ENCODE results near the gene RAD54L. TPM values are rescaled to one million over a fixed set of nuclear protein-coding genes. Genes with fewer than 3 reads are reported as not detected.
"Not testable (repeated sequence)": the region's sequence is repeated elsewhere in the genome, so short reads cannot be mapped to it uniquely, and the experiment has no call there.

The RAD54L gene
- total RNA-seq, 1 donor from 2014 or later, result 22.9 TPM

GRCh38 chr1:46224966-46225365 lies 22.6 kb upstream of the RAD54L start:
- Mint-ChIP-seq H3K4me3 (no peak overlapping the region), H3K27me3 (no peaks in the 10 kb centered on the region), H3K4me1 (ENCODE audit: unreplicated experiment) (peaks cover 15% of the 10 kb centered on the region), H3K36me3 (no peaks in the 10 kb centered on the region), H3K27ac (no peak overlapping the region), H3K9me3 (no peaks in the 10 kb centered on the region)
- no peak for DNase-seq (ENCODE audit: extremely low spot score, unreplicated experiment)
- TF ChIP-seq CTCF (conservative IDR thresholded peaks at IDR 0.05), result no peak

GRCh38 chr1:46231231-46231630 lies 16.3 kb upstream of the RAD54L start:
- DNase-seq (ENCODE audit: extremely low spot score, unreplicated experiment); H3K4me1 Mint-ChIP-seq (ENCODE audit: unreplicated experiment); H3K27me3 Mint-ChIP-seq; H3K9me3 Mint-ChIP-seq; H3K27ac Mint-ChIP-seq; H3K4me3 Mint-ChIP-seq; H3K36me3 Mint-ChIP-seq: not testable (repeated sequence)

GRCh38 chr1:46236882-46237281 lies 10.7 kb upstream of the RAD54L start:
- no peaks in the 10 kb centered on the region for H3K36me3 Mint-ChIP-seq
- no peaks in the 10 kb centered on the region for H3K4me1 Mint-ChIP-seq (ENCODE audit: unreplicated experiment)
- no peak overlapping the region for H3K4me3 Mint-ChIP-seq
- H3K27me3 Mint-ChIP-seq, result no peaks in the 10 kb centered on the region
- no peak for TF ChIP-seq CTCF (conservative IDR thresholded peaks at IDR 0.05)
- no peak for DNase-seq (ENCODE audit: extremely low spot score, unreplicated experiment)
- no peaks in the 10 kb centered on the region for H3K9me3 Mint-ChIP-seq
- H3K27ac Mint-ChIP-seq, result no peak overlapping the region

- not testable (repeated sequence) for H3K4me1 Mint-ChIP-seq (ENCODE audit: unreplicated experiment); DNase-seq (ENCODE audit: extremely low spot score, unreplicated experiment); H3K27ac Mint-ChIP-seq; H3K9me3 Mint-ChIP-seq; H3K36me3 Mint-ChIP-seq; H3K4me3 Mint-ChIP-seq; H3K27me3 Mint-ChIP-seq
Observed at GRCh38 chr1:46238865-46239264, 8.7 kb upstream of the RAD54L start.

GRCh38 chr1:46241733-46242132 lies 5.8 kb upstream of the RAD54L start:
- not testable (repeated sequence) for H3K27ac Mint-ChIP-seq; H3K36me3 Mint-ChIP-seq; H3K27me3 Mint-ChIP-seq; DNase-seq (ENCODE audit: extremely low spot score, unreplicated experiment); H3K9me3 Mint-ChIP-seq; H3K4me3 Mint-ChIP-seq; H3K4me1 Mint-ChIP-seq (ENCODE audit: unreplicated experiment)

- no peaks in the 10 kb centered on the region for H3K9me3 Mint-ChIP-seq
- no peak overlapping the region for H3K4me3 Mint-ChIP-seq
- no peaks in the 10 kb centered on the region for H3K27me3 Mint-ChIP-seq
- H3K36me3 Mint-ChIP-seq, result no peaks in the 10 kb centered on the region
- H3K27ac Mint-ChIP-seq, result no peak overlapping the region
- DNase-seq (ENCODE audit: extremely low spot score, unreplicated experiment), result no peak
- TF ChIP-seq CTCF (conservative IDR thresholded peaks at IDR 0.05), result no peak
- H3K4me1 Mint-ChIP-seq (ENCODE audit: unreplicated experiment), result peaks cover 9% of the 10 kb centered on the region
Observed at GRCh38 chr1:46242918-46243317, 4.6 kb upstream of the RAD54L start.

- not testable (repeated sequence) for H3K4me3 Mint-ChIP-seq; H3K27me3 Mint-ChIP-seq; DNase-seq (ENCODE audit: extremely low spot score, unreplicated experiment); H3K9me3 Mint-ChIP-seq; H3K27ac Mint-ChIP-seq; H3K36me3 Mint-ChIP-seq
- H3K4me1 Mint-ChIP-seq (ENCODE audit: unreplicated experiment), result peaks cover 15% of the 10 kb centered on the region
Observed at GRCh38 chr1:46243831-46244230, 3.7 kb upstream of the RAD54L start.

GRCh38 chr1:46244656-46245371 lies 2.7 kb upstream of the RAD54L start:
- Mint-ChIP-seq H3K4me1 (ENCODE audit: unreplicated experiment) (peaks cover 15% of the 10 kb centered on the region), H3K27me3 (no peaks in the 10 kb centered on the region), H3K4me3 (no peak overlapping the region), H3K36me3 (no peaks in the 10 kb centered on the region), H3K27ac (no peak overlapping the region), H3K9me3 (no peaks in the 10 kb centered on the region)
- no peak for DNase-seq (ENCODE audit: extremely low spot score, unreplicated experiment)
- peak; percentile 57 for TF ChIP-seq CTCF (conservative IDR thresholded peaks at IDR 0.05)

- H3K4me1 Mint-ChIP-seq (ENCODE audit: unreplicated experiment), result peaks cover 15% of the 10 kb centered on the region
- H3K27ac Mint-ChIP-seq, result peak overlapping the region; percentile 96
- not testable (repeated sequence) for H3K9me3 Mint-ChIP-seq; DNase-seq (ENCODE audit: extremely low spot score, unreplicated experiment); H3K27me3 Mint-ChIP-seq; H3K36me3 Mint-ChIP-seq; H3K4me3 Mint-ChIP-seq
Observed at GRCh38 chr1:46246136-46246535, 1.4 kb upstream of the RAD54L start.

Measured in type B pancreatic cell (in vitro differentiated cells).